WTC11 (cell line): ENCODE results near the gene ACOXL.

ENCODE experiments used
- MAX ChIP-seq: sonication (generic); formaldehyde crosslinking; IDR thresholded peaks from 2 replicates; pipeline ENCODE4 v1.8.0; 2022; ENCODE audit warnings: mild to moderate bottlenecking, missing genetic modification reagents
- TP53 ChIP-seq: sonication (generic); formaldehyde crosslinking; IDR thresholded peaks from 2 replicates; pipeline ENCODE4 v1.8.1; 2023; ENCODE audit warnings: mild to moderate bottlenecking, missing genetic modification reagents
- ZMAT4 ChIP-seq: fragments of 250-450 bp; sonication (Bioruptor Pico); IDR thresholded peaks from 2 replicates; pipeline ENCODE4 v1.9.0; 2021; ENCODE audit warnings: mild to moderate bottlenecking

- TF ChIP-seq MAX = no peak
- TF ChIP-seq TP53 (CRISPR knock-in tag) = no peak
- TF ChIP-seq ZMAT4 (CRISPR knock-in tag) = no peak
Measured at GRCh38 chr2:111106706-111107105, 374.3 kb downstream of the ACOXL start.
